HG03060 (cell line): Measurements from ENCODE around the gene TCP11L2.

ENCODE experiments used
- ATAC-seq: cut with Tn5 transposase; IDR thresholded peaks from one replicate; pipeline ENCODE4 v1.9.1; 2021; ENCODE audit warnings: low read depth, moderate number of reproducible peaks; ENCODE audit not compliant: unreplicated experiment

Gene TCP11L2

GRCh38 chr12:106386813-106387535, 84.4 kb downstream of the TCP11L2 start:
- ATAC-seq: no peak

DNA sequence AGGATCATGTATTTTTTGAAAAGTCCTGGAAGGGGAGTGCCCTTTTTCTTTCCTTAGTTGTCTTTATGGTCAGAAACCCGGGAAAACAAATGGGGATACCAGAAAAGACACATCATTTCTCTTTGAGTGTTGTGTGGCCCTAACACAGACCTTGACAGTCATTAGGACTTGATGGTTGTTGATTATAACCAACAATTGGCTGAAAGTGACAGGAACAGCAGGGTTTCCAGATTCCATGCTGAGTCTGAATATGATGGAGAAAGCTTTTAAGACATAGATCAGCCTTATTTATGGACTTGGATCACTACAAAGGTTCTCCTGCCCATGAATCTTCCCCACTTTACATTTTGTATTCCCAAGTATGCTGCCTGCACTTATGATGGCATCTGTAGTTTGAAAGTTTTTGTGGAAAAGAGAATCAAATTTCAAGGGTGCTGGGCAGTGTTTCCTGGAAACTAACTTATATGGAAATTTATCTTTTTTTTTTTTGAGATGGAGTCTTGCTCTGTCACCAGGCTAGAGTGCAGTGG, 85.4 kb downstream of the TCP11L2 start:
- ATAC-seq: no peak

GRCh38 chr12:106389151-106389550, 86.6 kb downstream of the TCP11L2 start:
- no peak for ATAC-seq

DNA sequence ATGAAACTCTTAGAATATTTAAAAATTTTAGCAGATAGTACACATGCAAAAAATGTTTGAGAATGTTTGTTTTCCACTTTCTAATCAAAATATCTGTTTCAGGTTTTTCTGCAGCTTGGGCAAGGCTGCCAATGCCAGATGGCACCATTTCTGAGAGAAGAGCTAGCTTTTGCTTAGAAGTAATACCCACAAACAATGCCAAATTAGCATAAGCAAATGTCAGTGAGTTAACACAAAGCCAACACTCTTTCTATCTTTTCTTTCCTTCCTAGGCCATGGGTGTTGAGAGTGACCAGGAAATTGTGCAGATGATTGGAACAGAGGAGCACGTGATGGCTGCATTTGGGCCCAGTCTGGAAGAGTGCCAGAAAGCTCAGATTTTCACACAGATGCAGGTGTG, 90.2 kb downstream of the TCP11L2 start:
- ATAC-seq: no peak
